GM21447 (cell line): ENCODE measurements around the gene TRIM17.

ENCODE experiments used
- ATAC-seq: cut with Tn5 transposase; IDR thresholded peaks from one replicate; pipeline ENCODE4 v1.9.1; 2021; ENCODE audit not compliant: unreplicated experiment

The TRIM17 gene

GRCh38 chr1:228368801-228369607 lies 47.7 kb downstream of the TRIM17 start:
- ATAC-seq = no peak

- no peak for ATAC-seq
Observed at GRCh38 chr1:228367798-228368791, 48.6 kb downstream of the TRIM17 start.

- no peak for ATAC-seq
Observed at GRCh38 chr1:228366866-228367741, 49.6 kb downstream of the TRIM17 start.

DNA sequence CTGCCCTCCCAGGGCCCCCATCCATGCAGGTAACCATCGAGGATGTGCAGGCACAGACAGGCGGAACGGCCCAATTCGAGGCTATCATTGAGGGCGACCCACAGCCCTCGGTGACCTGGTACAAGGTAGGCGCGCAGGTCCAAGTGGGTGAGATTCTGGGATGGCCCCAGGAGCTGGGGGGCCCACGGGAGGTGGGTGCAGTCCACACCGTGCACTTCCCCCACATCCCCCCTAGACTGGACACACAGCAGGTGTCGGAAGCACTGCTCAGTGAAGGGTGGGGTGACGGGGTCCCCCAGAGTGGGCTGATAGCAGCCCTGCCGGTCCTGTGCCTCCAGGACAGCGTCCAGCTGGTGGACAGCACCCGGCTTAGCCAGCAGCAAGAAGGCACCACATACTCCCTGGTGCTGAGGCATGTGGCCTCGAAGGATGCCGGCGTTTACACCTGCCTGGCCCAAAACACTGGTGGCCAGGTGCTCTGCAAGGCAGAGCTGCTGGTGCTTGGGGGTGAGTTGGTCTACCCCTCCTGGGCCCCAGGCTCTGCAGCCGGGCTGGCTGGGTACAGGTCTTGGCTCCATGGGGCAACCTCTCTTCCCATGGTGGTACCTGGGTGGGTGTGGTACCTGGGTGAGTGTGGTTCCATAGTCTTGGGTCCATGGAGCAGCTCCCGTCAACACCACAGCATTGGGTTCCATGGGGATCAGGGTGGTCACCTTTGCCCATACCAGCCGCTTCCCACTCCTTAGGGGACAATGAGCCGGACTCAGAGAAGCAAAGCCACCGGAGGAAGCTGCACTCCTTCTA lies 50.4 kb downstream of the TRIM17 start:
- no peak for ATAC-seq

DNA sequence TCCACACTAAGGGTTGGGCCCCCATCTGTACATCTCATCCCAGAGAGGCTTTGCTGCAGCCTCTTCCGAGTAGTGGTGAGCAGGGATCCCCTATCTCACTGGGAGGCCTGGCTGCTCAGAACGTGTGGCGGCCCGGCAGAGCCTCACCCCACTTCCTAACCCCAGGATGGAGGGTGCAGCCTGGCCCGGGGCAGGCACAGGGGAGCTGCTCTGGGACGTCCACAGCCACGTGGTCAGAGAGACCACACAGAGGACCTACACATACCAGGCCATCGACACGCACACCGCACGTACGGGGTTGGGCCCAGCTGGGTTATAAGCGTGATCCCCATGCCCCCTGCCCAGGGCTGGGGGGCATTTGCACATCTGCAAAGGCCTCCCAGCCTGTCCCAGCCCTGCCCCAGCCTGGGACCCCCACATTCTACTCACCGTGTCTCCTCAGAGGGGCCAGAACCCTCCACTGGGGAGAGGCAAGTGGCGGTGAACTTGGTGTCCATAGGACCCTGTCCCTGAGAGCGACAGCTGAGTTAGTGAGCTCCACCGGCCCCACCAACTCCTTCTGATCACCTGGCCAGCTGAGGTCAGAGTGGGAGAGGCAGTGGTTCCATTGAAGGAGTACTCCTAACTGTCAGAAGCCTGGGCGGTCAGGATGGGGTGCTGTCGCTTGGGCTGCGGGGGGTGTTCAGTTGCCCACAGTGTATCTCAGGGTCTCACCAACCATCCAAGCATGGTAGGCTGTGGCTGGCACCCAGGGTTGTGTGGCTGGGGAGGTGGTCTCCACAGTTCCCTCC lies 51.2 kb downstream of the TRIM17 start:
- no peak for ATAC-seq

- no peak for ATAC-seq
Observed at GRCh38 chr1:228364706-228365213, 51.9 kb downstream of the TRIM17 start.

GRCh38 chr1:228364068-228364705 lies 52.5 kb downstream of the TRIM17 start:
- no peak for ATAC-seq

DNA sequence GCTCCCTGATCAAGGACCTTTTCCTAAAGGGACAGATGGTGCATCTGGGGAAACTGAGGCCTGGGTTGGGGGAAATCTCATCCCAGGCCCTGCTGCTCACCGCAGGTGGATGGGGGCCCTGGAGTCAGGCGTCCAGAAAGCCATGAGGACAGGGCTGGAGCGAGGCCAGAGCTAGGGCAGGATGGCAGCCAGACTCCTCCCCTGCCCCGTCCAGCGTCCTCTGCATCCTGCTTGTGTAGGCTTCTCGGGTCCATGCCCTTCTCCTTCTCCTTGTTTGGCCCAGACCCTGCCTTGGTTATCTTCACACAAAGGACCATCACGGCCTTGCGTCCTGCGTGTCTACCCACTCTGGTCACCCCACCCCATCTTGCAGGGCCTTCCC lies 53.0 kb downstream of the TRIM17 start:
- ATAC-seq = no peak

DNA sequence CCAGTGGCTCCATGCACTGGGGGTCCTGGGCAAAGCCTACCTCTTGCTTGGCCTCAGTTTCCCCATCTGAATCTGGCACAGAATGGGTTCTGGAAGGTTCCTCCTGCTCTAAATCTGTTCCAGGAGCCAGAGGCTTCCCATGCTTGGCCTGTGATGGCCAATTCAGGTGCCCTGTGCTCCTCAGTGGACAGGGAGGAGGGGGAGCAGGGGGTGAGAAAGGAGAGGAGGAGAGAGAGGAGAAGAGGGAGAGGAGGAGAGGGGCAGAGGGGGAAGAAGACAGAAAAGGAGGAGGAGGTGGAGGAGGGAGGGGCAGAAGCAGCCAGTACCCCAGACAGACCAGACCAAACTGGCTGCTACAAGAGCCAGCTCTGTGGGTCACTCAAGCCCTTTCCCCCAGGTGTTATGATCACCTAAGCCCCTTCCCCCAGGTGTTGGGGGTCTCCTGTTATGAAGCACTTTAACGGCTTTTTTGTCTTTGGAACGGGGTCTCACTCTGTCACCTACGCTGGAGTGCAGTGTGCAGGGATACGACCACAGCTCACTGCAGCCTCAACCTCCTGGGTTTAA lies 53.7 kb downstream of the TRIM17 start:
- no peak for ATAC-seq

DNA sequence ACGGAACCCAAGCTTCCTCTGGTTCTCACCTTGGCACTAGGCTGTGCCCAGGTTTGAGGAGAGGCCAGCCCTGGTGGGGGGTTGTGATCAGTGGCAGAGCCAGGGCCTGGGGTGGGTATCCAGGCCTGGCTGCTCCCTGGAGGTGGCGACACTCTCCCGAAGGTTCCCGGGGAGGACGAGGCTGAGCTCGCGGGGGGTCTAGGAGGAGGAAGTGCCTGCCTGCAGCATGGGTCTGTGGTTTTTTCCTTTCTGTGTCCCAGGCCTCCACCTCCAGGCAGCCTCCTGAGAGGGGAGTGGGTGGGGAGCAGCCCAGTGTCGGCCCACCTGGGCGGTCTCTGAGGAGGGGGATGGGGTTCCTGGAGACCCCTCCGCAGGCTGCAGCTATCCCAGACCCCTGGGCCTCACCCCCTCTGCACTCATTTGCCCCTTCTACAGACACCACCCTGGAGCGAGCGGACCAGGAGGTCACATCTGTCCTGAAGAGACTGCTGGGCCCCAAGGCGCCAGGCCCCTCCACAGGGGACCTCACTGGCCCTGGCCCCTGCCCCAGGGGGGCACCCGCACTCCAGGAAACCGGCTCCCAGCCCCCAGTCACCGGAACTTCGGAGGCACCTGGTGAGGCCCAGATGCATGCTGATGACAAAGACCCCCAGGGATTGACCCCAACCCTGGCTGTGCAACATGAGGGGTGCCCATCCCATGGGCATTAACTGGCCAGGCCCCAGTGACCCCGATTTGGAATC lies 54.3 kb downstream of the TRIM17 start:
- ATAC-seq = no peak

DNA sequence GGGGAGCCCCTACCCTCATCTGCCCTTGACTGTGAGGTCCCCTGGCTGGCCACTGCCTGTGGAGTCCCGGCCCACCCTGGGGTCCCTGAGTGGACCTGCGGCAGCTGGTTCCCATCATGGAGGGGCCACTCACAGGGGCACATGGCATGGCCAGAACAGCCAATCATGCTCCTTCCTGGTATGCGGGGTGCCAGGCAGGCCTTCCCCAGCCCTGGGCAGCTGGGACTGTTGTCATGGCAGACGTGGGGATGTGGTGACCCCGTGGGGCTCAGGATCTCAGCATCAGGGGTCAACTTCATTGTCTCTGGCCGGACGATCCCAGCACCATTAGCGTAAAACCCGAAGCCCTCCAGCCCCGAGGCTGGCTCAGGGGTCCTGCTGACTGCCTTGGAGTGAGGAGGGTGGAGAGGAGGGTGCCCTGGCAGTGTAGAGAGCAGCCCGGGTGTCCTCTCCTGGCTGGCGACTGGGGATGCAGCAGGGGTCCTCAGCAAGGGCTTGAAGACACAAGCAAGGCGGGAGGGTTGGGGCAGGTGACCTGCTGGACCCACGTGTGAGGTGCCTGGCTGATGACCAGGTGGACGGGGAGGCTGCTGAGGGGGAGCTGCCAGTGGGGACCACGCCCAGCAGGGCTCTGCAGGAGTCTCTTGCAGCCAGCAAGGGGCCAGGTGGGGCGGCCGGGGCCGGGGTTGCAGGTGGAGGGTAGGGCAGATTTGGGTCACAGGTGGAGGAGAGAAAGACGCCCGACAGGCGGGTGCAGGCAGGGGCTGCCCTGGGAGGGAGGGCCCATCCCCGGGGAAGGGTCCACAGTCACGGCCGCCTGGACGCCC lies 55.1 kb downstream of the TRIM17 start:
- ATAC-seq = no peak

DNA sequence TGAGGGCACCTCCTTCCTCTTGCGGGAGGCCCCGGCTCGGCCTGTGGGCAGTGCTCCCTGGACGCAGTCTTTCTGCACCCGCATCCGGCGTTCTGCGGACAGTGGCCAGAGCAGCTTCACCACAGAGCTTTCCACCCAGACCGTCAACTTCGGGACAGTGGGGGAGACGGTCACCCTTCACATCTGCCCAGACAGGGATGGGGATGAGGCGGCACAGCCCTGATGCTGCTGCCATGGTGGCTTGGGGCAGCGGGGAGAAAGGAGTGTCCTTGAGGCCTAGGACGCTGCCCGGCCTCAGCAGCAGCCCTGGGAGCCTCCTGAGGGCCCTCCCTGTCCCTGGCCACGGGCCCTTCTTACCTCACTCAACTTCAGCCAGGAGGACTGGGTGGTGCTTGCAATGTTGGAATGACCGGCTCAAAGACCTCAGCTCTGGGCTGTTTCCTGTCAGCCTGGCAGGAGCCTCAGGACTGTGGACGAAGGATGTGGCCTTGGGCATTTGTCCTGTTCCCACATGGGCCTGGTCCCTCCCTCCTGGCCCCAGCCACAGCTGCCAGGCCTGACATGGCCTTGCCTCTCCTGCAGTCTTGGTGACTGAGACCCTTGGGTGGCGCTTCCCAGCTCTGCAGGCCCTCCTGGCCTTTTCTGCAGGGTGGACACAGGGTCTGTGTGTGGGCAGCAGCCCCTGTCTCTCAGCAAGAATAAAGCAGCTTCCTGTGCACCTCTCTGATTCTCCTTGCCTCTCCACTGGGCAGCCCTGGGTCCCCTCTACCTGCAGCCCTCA lies 55.9 kb downstream of the TRIM17 start:
- ATAC-seq = no peak

DNA sequence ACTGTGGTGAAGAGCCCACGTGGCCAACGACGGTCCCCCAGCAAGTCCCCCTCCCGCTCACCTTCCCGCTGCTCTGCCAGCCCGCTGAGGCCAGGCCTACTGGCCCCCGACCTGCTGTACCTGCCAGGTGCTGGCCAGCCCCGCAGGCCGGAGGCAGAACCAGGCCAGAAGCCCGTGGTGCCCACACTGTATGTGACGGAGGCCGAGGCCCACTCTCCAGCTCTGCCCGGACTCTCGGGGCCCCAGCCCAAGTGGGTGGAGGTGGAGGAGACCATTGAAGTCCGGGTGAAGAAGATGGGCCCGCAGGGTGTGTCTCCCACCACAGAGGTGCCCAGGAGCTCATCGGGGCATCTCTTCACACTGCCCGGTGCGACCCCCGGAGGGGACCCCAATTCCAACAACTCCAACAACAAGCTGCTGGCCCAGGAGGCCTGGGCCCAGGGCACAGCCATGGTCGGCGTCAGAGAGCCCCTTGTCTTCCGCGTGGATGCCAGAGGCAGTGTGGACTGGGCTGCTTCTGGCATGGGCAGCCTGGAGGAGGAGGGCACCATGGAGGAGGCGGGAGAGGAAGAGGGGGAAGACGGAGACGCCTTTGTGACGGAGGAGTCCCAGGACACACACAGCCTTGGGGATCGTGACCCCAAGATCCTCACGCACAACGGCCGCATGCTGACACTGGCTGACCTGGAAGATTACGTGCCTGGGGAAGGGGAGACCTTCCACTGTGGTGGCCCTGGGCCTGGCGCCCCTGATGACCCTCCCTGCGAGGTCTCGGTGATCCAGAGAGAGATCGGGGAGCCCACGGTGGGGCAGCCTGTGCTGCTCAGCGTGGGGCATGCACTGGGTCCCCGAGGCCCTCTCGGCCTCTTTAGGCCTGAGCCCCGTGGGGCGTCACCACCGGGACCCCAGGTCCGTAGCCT lies 56.8 kb downstream of the TRIM17 start:
- no peak for ATAC-seq

- ATAC-seq = no peak
Observed at GRCh38 chr1:228358764-228359612, 57.7 kb downstream of the TRIM17 start.
